ENCODE measurements around the gene TOMM40.
A peak's percentile ranks its signal among the peaks of the same experiment; 100 is the strongest.

The TOMM40 gene

GRCh38 chr19:44891016-44891882 is at the start of gene TOMM40:
Gene TOMM40 (plus strand): TSS chr19:44891254. CDS start chr19:44891416, 162 bp downstream.
- in situ Hi-C loops (cut with MboI; ENCODE audit: low sequenced_read_pairs, unreplicated experiment), result no loop called here
- TF ChIP-seq CTCF (IDR thresholded peaks at IDR 0.05; ENCODE audit: borderline replicate concordance, control extremely low read depth, extremely low read depth, insufficient read depth, missing control alignments), result no peak
- peak; percentile 99 for DNase-seq (ENCODE audit: low spot score)

DNA sequence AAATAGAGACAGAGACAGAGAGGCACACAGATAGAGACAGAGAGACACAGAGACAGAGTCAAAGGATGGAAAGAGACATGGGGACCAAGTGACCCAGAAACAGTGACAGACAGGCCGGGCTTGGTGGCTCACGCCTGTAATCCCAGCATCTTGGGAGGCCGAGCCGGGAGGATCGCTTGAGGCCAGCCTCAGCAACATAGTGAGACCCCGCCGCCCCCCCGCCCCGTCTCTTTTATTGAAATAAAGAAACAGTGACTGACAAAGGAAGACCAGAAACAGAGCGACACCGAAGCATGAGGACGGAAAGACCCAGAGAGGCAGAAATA is 45.8 kb upstream of the TOMM40 start:
- no peak for TF ChIP-seq CTCF (IDR thresholded peaks at IDR 0.05; ENCODE audit: borderline replicate concordance, control extremely low read depth, extremely low read depth, insufficient read depth, missing control alignments)
- no peak for DNase-seq (ENCODE audit: low spot score)
- in situ Hi-C loops (cut with MboI; ENCODE audit: low sequenced_read_pairs, unreplicated experiment), result no loop called here

GRCh38 chr19:44845612-44846454 is 45.2 kb upstream of the TOMM40 start, which contains the start of gene NECTIN2:
Gene NECTIN2 (plus strand): TSS chr19:44846297. CDS start chr19:44846526, 229 bp downstream.
- in situ Hi-C loops (cut with MboI; ENCODE audit: low sequenced_read_pairs, unreplicated experiment), result no loop called here

DNA sequence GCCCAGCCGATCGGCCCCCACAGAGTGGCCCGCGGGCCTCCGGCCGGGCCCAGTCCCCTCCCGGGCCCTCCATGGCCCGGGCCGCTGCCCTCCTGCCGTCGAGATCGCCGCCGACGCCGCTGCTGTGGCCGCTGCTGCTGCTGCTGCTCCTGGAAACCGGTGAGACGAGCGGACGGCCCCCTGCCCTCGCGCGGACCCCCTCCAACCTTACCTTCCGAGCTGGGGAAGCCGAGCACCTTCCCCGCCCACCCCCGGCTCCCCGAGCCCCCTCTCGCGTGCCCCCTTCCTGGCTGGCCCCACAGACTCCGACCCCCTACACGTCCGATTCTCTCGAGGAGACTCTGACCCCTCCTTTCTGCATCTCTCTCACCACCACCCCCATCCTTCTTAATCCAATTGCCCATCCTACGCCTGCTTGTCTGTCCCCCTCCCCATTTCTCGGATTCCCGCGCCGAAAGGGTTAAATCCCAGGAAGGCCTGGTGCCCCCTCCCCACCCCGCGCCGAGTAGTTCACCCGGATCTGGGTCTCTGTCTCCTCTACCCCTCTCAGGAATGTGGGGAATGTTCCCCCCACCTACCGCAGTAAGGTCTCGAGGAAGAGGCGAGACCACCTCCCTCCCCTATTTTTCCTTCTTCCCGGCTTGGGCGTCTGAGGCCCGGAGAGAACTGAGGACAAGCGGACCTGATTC is 44.5 kb upstream of the TOMM40 start:
- DNase-seq (ENCODE audit: low spot score), result no peak
- in situ Hi-C loops (cut with MboI; ENCODE audit: low sequenced_read_pairs, unreplicated experiment), result no loop called here
- TF ChIP-seq CTCF (IDR thresholded peaks at IDR 0.05; ENCODE audit: borderline replicate concordance, control extremely low read depth, extremely low read depth, insufficient read depth, missing control alignments), result no peak

More at GRCh38 chr19:44845612-44846454, 45.2 kb upstream of the TOMM40 start, which contains the start of gene NECTIN2:
- peak; percentile 100 for DNase-seq (ENCODE audit: low spot score)
- TF ChIP-seq CTCF (IDR thresholded peaks at IDR 0.05; ENCODE audit: borderline replicate concordance, control extremely low read depth, extremely low read depth, insufficient read depth, missing control alignments), result peak; percentile 56

DNA sequence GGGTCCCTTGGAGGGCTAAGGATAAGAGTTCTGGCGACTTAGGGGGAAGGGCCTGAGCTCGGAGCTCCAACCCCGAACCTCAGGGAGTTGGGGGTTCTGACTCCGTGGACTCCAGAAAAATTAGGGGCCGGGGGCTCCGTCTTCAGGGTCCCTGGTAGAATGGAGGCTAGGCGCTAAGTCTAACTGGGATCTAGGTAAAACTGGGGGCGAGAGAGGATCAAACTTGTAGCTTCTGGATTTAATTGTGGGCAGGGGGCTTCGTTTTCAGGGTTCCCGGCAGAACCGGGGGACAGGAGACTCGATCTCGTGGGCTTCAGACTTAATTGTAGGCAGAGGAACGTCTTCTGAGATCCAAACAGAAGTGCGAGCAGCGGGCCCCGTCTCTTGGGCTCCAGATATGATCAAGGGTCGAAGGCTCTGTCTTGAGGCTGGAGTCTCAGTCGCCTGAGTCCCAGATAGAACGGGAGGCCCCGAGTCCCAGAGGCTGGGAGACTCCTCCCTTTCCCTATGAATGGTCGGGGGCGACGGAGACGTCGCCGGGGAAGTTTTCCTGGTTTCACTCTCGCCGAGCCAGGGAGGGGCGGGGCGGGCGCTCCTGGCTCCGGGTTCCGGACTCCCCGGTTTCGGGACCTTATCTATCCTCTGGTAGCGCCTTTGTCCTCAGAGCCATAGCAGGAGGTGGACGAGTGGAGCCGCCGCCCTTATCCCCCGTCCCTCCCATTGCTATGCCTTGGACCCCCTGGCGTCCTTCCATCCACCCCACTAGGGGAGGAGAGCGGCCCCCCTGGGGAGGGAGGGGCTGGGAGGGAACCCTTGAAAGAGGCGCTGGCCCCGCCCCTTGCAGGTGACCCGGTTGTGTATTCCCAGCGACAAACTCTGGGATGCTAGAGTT is 43.7 kb upstream of the TOMM40 start:
- TF ChIP-seq CTCF (IDR thresholded peaks at IDR 0.05; ENCODE audit: borderline replicate concordance, control extremely low read depth, extremely low read depth, insufficient read depth, missing control alignments), result no peak
- in situ Hi-C loops (cut with MboI; ENCODE audit: low sequenced_read_pairs, unreplicated experiment), result no loop called here
- no peak for DNase-seq (ENCODE audit: low spot score)

All from GM13976 (cell line).